Measurements from ENCODE around the gene TMPRSS13.

TMPRSS13 gene

DNA sequence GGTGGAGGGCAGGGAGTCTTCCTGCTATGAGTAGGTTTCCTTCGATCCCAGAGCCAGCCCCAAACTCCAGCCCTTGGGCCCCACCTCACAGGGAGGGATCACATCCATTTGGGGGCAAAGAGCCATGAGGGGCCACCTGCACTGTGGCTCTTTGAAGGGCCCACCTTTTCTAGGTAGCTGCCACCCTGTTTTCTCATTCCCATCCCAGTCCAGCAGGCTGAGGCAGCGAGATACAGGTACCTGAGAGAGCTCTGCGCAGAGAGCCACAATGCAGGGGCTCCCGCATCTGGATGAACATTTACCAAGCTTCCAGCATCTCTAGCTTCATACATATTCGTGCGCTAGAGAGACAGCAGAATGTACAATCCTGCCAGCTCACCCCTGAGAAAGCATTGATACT lies 69.1 kb downstream of the TMPRSS13 start:
- no peak for TF ChIP-seq ZC3H10 (CRISPR knock-in tag; IDR thresholded peaks at IDR 0.05)
- no peak for TF ChIP-seq GLIS3 (CRISPR knock-in tag; IDR thresholded peaks at IDR 0.05)
- TF ChIP-seq ISL1 (CRISPR knock-in tag; IDR thresholded peaks at IDR 0.05), result no peak
- TF ChIP-seq, protein P1, sequence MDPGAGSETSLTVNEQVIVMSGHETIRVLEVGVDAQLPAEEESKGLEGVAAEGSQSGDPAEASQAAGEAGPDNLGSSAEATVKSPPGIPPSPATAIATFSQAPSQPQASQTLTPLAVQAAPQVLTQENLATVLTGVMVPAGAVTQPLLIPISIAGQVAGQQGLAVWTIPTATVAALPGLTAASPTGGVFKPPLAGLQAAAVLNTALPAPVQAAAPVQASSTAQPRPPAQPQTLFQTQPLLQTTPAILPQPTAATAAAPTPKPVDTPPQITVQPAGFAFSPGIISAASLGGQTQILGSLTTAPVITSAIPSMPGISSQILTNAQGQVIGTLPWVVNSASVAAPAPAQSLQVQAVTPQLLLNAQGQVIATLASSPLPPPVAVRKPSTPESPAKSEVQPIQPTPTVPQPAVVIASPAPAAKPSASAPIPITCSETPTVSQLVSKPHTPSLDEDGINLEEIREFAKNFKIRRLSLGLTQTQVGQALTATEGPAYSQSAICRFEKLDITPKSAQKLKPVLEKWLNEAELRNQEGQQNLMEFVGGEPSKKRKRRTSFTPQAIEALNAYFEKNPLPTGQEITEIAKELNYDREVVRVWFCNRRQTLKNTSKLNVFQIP (CRISPR knock-in tag; IDR thresholded peaks at IDR 0.05; ENCODE audit: borderline replicate concordance, low read depth), result no peak
- no peak for TF ChIP-seq SNAI2 (CRISPR knock-in tag; IDR thresholded peaks at IDR 0.05)
- TF ChIP-seq ESRRG (CRISPR knock-in tag; IDR thresholded peaks at IDR 0.05), result no peak
- TF ChIP-seq ARNTL (CRISPR knock-in tag; IDR thresholded peaks at IDR 0.05; ENCODE audit: borderline replicate concordance, low read depth), result no peak
- TF ChIP-seq ZNF565 (CRISPR knock-in tag; conservative IDR thresholded peaks at IDR 0.05; ENCODE audit: low read depth), result no peak
- no peak for TF ChIP-seq OSR1 (CRISPR knock-in tag; IDR thresholded peaks at IDR 0.05)
- TF ChIP-seq ZNF70 (CRISPR knock-in tag; IDR thresholded peaks at IDR 0.05), result no peak
- TF ChIP-seq ZNF8 (CRISPR knock-in tag; IDR thresholded peaks at IDR 0.05), result no peak
- TF ChIP-seq, protein P2, sequence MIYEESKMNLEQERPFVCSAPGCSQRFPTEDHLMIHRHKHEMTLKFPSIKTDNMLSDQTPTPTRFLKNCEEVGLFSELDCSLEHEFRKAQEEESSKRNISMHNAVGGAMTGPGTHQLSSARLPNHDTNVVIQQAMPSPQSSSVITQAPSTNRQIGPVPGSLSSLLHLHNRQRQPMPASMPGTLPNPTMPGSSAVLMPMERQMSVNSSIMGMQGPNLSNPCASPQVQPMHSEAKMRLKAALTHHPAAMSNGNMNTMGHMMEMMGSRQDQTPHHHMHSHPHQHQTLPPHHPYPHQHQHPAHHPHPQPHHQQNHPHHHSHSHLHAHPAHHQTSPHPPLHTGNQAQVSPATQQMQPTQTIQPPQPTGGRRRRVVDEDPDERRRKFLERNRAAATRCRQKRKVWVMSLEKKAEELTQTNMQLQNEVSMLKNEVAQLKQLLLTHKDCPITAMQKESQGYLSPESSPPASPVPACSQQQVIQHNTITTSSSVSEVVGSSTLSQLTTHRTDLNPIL (CRISPR knock-in tag; IDR thresholded peaks at IDR 0.05; ENCODE audit: low read depth), result no peak

DNA sequence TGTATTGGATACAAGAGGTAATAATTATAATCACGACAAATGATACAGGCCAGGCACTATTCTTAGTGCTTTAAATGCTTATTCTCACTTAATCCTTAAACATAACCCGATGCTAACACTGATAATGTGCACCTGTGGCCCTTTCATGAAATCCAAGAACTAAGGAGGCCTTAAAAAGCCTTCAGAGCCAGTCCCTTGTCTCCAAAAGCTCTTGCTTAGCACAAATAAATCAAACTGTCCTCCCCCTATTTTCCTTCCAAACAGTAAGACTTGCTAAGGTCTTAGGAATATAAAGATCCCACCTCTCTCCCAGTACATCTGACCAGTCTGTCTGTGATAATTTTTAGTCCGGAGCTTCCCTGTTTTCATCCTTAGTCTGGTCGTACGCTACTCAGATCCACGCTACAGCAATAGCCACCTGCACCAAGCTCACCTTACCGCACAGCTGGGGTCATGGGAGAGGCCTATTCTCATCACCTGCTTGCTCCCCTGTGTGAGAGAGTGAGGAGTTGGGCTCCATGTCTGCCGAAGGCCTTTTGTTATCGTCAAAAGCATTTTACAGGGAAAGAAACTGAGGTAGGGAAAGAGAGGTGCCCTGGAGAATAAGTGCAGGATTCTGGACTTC lies 69.6 kb downstream of the TMPRSS13 start:
- no peak for ATAC-seq
- TF ChIP-seq PATZ1 (CRISPR knock-in tag; IDR thresholded peaks at IDR 0.05; ENCODE audit: borderline replicate concordance) (no peak), TCF4 (CRISPR knock-in tag; IDR thresholded peaks at IDR 0.05; ENCODE audit: borderline replicate concordance) (no peak), ZNF565 (CRISPR knock-in tag; conservative IDR thresholded peaks at IDR 0.05; ENCODE audit: low read depth) (no peak), ZFP3 (CRISPR knock-in tag; IDR thresholded peaks at IDR 0.05) (no peak), CSDC2 (CRISPR knock-in tag; IDR thresholded peaks at IDR 0.05) (no peak), SNAI2 (CRISPR knock-in tag; IDR thresholded peaks at IDR 0.05) (no peak), ZFP30 (CRISPR knock-in tag; IDR thresholded peaks at IDR 0.05) (no peak), TOX (CRISPR knock-in tag; IDR thresholded peaks at IDR 0.05; ENCODE audit: borderline replicate concordance) (no peak), BACH2 (CRISPR knock-in tag; IDR thresholded peaks at IDR 0.05; ENCODE audit: borderline replicate concordance) (no peak), TSHZ2 (CRISPR knock-in tag; IDR thresholded peaks at IDR 0.05) (no peak), PPARA (CRISPR knock-in tag; IDR thresholded peaks at IDR 0.05; ENCODE audit: borderline replicate concordance) (no peak), ZNF70 (CRISPR knock-in tag; IDR thresholded peaks at IDR 0.05) (no peak), ZC3H10 (CRISPR knock-in tag; IDR thresholded peaks at IDR 0.05) (no peak)
- TF ChIP-seq, protein P1 (CRISPR knock-in tag; IDR thresholded peaks at IDR 0.05; ENCODE audit: borderline replicate concordance, low read depth), result no peak

More for the DNA sequence above, 69.1 kb downstream of the TMPRSS13 start:
- no peak for ATAC-seq

DNA sequence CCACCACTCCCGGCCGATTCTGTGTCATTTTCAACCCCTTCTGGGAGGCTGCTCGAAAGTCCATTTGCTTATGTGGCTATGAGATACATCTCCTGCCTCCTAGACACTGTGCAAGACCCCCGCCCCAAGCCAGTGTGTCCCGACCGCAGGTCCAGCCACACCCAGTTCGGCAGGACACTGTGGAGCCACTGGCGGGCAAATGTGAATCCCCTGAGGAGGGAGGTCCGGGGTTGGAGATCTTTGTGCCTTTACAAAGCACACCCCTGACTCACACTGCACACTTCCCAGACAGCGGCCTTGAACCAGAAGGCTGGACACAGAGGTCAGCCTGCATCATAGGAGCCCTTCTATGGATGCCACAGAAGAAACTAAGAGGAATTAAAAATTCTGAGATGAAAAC lies 70.1 kb downstream of the TMPRSS13 start:
- ATAC-seq, result no peak
- TF ChIP-seq ISL1 (CRISPR knock-in tag; IDR thresholded peaks at IDR 0.05) (no peak), PATZ1 (CRISPR knock-in tag; IDR thresholded peaks at IDR 0.05; ENCODE audit: borderline replicate concordance) (no peak)

All from SK-N-SH treated with all-trans-retinoic acid at 6 μM for 48 hours (cell line).